ENCODE data around the gene MYO15B. TPM values are rescaled to one million over a fixed set of nuclear protein-coding genes. Genes with fewer than 3 reads are reported as not detected.
A peak's percentile ranks its signal among the peaks of the same experiment; 100 is the strongest.

The MYO15B gene
- total and polyA plus RNA-seq, 2 experiments from 2014 or later: 21.3 to 101 TPM

DNA sequence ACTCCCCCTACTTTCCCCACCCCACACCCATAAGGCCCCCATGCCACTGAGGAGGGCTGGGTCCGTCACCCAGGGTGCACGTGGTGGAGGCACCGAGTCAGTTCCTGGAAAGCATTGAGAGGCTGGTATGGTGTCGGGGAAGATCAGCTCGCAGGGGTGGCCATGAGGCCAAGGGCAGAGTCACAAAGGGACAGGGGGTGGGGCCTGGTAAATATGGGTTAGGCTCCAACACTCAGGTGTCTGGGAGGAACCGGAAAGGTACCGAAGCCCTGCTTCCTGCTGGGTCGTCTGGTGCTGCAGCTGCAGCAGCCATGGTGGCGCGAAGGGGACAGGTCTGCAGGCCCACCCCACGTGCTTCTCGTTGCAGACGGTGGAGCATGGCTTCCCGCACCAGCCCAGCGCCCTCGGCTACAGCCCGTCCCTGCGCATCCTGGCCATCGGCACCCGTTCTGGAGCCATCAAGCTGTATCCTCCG is 31.9 kb upstream of the MYO15B start:
- Histone ChIP-seq H3K9me3 (ENCODE audit: low read depth) (no peaks in the 10 kb centered on the region), H3K4me3 (no peak overlapping the region), H3K27me3 (no peaks in the 10 kb centered on the region), H3K27ac (no peak overlapping the region), H3K4me1 (ENCODE audit: low read depth) (peaks cover 23% of the 10 kb centered on the region), H3K36me3 (no peaks in the 10 kb centered on the region)
- no peak for DNase-seq (ENCODE audit: low read depth in 1 of 2, low spot score in 1 of 2)
- TF ChIP-seq, protein P1, sequence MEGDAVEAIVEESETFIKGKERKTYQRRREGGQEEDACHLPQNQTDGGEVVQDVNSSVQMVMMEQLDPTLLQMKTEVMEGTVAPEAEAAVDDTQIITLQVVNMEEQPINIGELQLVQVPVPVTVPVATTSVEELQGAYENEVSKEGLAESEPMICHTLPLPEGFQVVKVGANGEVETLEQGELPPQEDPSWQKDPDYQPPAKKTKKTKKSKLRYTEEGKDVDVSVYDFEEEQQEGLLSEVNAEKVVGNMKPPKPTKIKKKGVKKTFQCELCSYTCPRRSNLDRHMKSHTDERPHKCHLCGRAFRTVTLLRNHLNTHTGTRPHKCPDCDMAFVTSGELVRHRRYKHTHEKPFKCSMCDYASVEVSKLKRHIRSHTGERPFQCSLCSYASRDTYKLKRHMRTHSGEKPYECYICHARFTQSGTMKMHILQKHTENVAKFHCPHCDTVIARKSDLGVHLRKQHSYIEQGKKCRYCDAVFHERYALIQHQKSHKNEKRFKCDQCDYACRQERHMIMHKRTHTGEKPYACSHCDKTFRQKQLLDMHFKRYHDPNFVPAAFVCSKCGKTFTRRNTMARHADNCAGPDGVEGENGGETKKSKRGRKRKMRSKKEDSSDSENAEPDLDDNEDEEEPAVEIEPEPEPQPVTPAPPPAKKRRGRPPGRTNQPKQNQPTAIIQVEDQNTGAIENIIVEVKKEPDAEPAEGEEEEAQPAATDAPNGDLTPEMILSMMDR (IDR thresholded peaks at IDR 0.05; ENCODE audit: low read depth, low read length): no peak

DNA sequence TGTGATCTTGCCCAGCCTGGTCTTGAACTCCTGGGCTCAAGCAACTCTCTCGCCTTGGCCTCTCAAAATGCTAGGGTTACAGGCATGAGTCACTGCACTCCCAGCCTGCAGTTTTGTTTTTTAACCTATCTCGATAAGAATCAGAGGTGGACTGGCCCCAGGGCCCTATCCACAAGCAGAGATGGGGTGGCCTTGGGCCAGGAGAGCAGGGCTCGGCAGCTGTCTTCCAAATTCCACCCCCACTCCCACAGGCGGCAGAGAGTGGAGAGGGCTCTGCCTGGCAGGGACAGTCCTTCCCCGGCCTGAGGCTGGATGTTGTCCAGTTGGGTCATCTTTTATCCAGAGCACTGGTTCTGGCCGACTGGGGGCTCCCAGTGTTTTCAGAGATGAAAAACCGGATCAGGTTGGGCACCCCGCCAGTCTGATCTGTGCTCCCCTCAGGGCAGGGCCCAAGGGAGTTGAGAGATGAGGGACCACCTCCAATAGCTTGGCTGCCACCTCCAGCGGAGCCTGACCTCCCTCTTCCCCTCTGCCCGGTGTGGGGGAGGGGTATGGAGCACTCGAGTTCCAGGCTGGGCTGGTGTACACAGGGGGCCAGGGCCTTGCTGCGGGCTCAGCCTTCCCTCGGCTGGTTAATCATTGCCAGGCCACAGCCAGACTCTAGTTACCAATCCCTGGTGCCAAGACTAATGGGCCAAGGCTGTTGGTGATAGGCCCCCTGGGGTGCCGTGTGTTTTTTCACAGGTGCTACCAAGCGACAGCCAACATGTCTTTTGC is 30.3 kb upstream of the MYO15B start:
- Histone ChIP-seq H3K27ac (peak overlapping the region; percentile 43), H3K4me1 (ENCODE audit: low read depth) (peaks cover 23% of the 10 kb centered on the region), H3K4me3 (no peak overlapping the region), H3K9me3 (ENCODE audit: low read depth) (no peaks in the 10 kb centered on the region), H3K27me3 (no peaks in the 10 kb centered on the region), H3K36me3 (no peaks in the 10 kb centered on the region)
- DNase-seq (ENCODE audit: low read depth in 1 of 2, low spot score in 1 of 2): peak; percentile 35 to 58
- TF ChIP-seq, protein P1 (IDR thresholded peaks at IDR 0.05; ENCODE audit: low read depth, low read length): no peak

DNA sequence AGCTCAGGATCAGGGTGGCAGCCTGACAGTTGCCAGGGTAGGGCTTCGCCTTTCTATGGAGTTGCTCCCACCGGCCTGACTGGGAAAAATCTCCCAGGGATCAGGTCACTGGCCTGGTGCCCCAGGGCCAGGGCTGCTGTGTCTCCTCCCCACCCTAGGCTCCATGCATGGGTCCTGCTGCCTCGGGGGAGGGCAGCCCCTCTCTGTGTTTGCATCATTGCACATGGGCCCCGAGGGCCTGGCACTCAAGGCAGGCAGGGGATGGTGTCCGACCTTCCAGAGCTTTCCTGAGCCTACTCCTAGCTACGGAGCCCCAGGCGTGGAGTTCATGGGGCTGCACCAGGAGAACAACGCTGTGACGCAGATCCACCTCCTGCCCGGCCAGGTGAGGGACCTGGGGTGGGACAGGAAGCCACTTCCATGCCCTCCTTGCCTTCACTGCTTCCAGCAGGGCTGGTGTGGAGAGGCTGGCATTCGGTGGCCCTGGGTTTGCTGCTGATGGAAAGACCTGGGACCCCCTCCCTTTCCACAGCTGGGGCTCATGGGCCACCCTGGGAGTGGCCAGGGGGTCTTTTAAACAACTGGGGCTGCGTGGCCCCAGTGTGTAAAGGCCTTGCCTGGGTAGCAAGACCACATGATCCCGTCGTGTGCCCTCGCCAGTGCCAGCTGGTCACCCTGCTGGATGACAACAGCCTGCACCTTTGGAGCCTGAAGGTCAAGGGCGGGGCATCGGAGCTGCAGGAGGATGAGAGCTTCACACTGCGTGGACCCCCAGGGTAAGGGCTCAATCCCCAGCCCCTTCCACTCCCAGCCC is 29.5 kb upstream of the MYO15B start:
- Histone ChIP-seq H3K4me3 (no peak overlapping the region), H3K36me3 (no peaks in the 10 kb centered on the region), H3K27ac (peak overlapping the region; percentile 43), H3K9me3 (ENCODE audit: low read depth) (no peaks in the 10 kb centered on the region), H3K27me3 (no peaks in the 10 kb centered on the region), H3K4me1 (ENCODE audit: low read depth) (peaks cover 18% of the 10 kb centered on the region)
- no peak for DNase-seq (ENCODE audit: low read depth in 1 of 2, low spot score in 1 of 2)
- TF ChIP-seq, protein P1 (IDR thresholded peaks at IDR 0.05; ENCODE audit: low read depth, low read length): no peak

DNA sequence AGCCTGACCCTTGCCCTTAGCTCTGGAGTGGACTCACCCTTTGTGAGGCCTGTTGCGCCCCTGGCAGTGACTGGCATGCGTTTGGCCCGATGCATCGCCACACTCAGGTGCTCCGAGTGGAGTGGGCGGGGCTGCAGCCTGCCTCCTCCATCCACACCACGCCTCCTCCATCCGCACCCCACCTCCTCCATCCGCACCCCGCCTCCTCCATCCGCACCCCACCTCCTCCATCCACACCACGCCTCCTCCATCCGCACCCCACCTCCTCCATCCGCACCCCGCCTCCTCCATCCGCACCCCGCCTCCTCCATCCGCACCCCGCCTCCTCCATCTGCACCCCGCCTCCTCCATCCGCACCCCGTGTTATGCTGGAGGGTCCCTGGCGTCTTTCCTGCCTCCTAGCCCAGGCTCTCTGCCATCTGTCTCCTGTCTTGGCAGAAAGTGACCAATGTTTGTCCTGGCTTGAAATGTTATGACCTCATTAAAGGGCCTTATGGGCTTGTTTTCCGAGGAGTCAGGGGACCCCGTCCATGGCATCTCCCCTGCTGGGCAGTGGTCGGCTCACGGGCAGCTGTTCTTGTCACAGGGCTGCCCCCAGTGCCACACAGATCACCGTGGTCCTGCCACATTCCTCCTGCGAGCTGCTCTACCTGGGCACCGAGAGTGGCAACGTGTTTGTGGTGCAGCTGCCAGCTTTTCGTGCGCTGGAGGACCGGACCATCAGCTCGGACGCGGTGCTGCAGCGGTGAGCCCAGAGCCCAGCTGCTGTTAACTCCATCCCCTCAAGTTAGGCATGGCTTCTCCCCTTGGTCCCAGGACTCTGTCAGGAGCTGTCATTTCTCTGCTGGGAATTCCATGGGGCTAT is 28.7 kb upstream of the MYO15B start:
- Histone ChIP-seq H3K4me3 (no peak overlapping the region), H3K9me3 (ENCODE audit: low read depth) (no peaks in the 10 kb centered on the region), H3K27ac (no peak overlapping the region), H3K27me3 (no peaks in the 10 kb centered on the region), H3K36me3 (no peaks in the 10 kb centered on the region), H3K4me1 (ENCODE audit: low read depth) (peaks cover 9% of the 10 kb centered on the region)
- TF ChIP-seq, protein P1 (IDR thresholded peaks at IDR 0.05; ENCODE audit: low read depth, low read length): no peak
- DNase-seq (ENCODE audit: low read depth in 1 of 2, low spot score in 1 of 2): no peak

DNA sequence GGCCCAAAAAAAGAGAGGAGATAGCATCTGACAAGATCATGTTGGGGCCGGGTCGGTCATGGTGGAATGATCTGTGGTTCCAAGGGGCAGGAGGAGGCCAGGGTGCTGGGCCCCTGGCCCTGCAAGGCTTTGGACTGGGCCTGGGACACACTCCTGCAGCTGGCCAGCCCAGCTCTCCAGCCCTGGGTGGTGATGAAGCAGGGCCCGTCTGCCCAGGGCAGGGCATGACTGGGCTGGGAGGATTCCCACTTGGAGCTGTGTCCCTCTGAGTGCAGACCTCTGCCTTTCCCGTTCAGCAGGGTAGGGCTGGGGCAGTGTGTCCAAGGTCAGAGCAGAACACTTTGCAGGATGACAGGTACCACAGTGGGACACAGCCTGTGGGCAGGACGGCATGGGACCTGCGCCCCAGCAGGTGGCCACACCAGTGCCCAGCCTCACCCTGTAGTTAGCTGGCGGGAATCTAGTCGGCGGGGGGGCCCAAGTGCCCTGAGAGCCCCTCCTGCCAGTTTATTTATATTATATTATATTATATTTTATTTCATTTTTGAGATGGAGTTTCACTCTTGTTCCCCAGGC is 27.6 kb upstream of the MYO15B start:
- Histone ChIP-seq H3K9me3 (ENCODE audit: low read depth) (no peaks in the 10 kb centered on the region), H3K4me1 (ENCODE audit: low read depth) (peaks cover 8% of the 10 kb centered on the region), H3K27ac (no peak overlapping the region), H3K36me3 (no peaks in the 10 kb centered on the region), H3K27me3 (no peaks in the 10 kb centered on the region), H3K4me3 (no peak overlapping the region)
- no peak for DNase-seq (ENCODE audit: low read depth in 1 of 2, low spot score in 1 of 2)
- TF ChIP-seq, protein P1 (IDR thresholded peaks at IDR 0.05; ENCODE audit: low read depth, low read length): no peak
